ENCODE results near the gene PGGT1B.
A peak's percentile ranks its signal among the peaks of the same experiment; 100 is the strongest.

Gene PGGT1B

DNA sequence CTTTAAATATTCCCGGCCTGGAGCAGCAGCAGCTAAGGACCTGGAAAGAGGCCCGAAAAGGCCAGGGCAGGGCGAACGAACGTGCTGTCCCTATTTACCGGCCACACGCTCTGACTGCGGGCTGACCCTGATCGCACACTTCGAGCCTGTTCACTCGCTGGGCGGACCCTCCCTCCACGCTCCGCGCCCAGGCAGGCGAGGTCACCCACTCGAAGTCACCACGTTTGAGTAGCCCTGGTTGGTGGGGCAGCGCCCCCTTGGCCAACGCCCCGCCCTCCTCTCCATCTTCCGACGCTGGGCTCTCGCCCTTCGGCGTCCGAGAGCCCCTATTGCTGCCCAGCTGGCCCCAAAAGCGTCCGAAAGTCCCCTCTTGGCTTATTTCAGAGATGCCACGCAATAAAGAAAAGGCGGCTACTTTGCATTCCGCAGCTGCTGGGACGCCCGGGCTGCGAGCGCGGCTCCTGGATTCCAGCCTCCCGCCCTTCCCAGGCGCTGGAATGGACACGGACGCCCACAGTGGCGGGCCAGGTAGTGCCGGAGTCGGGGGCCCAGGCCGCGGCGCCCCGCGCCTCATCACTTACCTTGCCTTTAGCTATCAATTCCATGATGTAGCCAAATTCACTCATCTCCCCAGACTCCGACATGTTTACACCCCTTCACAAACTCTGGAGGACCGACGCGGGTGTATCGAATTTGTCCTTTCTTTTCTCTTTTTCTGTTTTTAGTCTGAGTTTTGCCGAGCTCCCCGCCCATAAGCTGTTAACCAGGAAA lies 83.1 kb downstream of the PGGT1B start:
- DNase-seq, result no peak

GRCh38 chr5:115179030-115179393 lies 83.7 kb downstream of the PGGT1B start:
- no peak for DNase-seq

DNA sequence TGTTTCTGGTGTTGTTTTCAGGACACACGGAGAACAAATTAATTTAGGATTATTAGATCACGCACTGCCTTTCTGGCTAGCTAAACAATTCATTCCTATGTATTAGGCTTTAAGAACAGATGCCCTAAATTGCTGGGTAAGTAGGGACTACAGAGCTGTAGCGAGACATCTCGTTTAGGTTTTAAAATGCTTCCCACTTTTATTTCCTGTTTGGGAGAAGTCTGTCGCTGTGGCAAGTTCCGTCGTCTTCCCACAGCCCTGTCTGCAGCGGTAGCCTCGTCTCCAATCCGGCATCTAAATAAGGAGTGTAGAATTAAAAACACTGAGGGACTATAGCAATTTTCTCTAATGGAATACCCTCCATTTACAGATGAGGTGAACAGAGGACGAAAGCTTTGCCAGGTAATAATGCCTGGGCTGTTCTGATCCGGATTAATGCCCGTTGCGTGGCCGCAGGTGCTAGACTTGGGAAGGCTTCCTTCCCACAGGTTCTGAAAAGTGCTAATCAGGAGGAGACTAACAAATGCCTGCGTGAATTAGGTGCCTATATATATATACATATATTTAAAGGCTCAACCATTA lies 91.7 kb downstream of the PGGT1B start:
- no peak for DNase-seq

GRCh38 chr5:115170134-115170928 lies 92.3 kb downstream of the PGGT1B start:
- DNase-seq, result peak; percentile 2

GRCh38 chr5:115169487-115170133 lies 93.1 kb downstream of the PGGT1B start, which contains the start of gene TRIM36:
TSS of gene TRIM36 (minus strand) at chr5:115169908. CDS start at chr5:115169634, 274 bp downstream.
- peak; percentile 92 for DNase-seq

DNA sequence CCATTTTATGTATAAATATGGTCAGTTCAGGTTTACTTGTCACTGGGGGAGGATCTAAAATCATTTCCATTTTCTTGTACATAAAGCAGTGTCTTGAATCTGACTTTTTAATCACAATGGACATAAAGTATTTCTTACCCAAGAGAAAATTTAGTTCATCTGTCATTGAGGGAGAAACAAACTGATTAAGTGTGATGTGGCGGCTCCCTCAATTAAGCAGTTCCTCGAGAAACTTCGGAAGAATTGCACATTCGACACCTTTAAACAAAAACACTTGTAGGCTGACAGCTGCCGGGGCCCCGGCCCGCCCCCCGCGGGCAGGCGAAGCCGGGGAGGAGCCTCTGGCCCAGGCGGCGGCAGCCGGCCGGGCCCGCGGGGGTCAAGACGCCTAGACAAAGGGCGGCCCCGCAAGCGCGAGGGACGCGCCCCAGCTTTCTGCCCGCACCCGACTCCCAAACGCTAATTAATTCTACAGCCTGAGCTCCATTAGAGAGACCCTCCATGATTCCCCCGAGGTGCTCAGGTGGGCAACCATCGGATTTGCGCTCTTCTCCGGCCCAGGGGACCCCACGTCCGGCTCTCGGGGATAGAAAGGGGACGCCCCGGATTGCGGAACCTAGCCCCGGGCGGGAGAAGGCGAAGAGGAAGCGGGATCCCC lies 93.7 kb downstream of the PGGT1B start:
- DNase-seq, result no peak

GRCh38 chr5:115166744-115167393 lies 95.8 kb downstream of the PGGT1B start:
- no peak for DNase-seq

GRCh38 chr5:115165790-115166189 lies 96.9 kb downstream of the PGGT1B start:
- no peak for DNase-seq

- no peak for DNase-seq
Measured at GRCh38 chr5:115160975-115161475, 101.7 kb downstream of the PGGT1B start.

All from NCI-H1694 treated with DMSO at 0.1 percent for 48 hours (cell line).